HG03354 (cell line): ENCODE measurements around the gene IFT122.
"Not testable (repeated sequence)": the region's sequence is repeated elsewhere in the genome, so short reads cannot be mapped to it uniquely, and the experiment has no call there.

Source experiments
- ATAC-seq: cut with Tn5 transposase; IDR thresholded peaks from one replicate; pipeline ENCODE4 v1.9.1; 2021; ENCODE audit warnings: mild to moderate bottlenecking; ENCODE audit not compliant: unreplicated experiment, poor library complexity, severe bottlenecking

The IFT122 gene

DNA sequence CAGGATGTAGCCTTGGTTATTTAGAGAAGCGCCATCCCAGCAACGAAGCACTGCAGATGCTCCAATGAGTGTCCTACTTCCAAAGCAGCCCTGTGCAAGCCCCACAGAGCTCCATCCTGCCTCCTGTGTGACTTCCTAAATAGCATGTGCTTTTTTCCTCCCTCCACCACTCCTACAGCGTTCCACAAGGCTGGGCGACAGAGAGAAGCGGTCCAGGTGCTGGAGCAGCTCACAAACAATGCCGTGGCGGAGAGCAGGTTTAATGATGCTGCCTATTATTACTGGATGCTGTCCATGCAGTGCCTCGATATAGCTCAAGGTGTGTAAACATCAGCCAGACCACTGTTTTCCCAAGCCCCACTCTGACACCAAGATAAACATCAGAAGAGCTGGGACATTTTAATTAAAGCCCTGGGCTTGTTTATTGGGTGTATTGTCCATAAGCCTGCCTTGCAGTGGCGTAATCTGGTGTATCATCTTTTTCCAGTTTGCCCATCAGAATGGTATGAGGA, 66.3 kb downstream of the IFT122 start:
- ATAC-seq, result no peak

DNA sequence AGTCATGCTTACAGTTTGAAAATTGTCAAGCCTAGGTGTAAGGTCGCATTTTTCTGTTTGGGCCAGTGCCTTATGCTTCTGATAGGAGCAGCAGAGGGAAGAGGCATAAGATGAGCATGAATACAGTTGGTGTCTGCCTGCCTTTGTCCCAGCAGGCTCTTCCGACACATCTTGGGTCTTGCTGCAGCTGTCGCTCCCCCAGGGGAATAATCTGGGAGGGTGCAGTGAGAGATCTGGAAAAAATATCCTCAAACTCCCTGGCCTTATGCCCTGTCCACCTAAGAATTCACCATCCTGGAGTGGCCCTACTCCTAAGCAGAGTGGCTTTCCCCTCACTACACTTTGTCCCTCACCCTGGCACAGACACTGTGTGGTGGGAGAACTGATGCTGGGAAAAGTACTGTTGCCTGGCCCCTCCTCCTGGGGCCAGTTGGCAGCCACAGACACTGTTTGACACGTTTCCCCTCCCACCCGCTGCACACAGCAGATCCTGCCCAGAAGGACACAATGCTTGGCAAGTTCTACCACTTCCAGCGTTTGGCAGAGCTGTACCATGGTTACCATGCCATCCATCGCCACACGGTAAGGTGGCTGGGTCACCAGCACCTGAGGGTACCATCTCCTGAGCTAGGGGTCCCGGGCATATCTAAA, 67.3 kb downstream of the IFT122 start:
- ATAC-seq, result no peak

DNA sequence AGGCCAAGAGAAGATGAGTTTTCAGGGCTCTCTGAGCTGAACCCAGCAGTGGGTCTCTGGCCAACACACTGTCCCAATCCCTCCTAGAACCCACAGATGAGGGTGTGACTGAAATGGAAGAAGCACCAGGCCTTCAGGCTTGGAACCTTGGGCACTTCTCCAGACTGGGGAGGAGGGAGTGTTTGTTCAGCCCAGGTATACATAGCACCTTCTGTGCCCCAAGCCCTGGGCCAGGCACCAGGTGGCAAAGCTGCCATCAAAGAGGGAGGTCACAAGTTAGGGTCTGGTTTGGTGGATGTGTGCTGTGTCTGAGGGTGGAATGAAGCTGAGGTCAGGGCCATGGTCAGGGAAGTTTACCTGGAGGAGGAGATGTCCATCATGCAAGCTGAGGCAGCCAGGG, 72.6 kb downstream of the IFT122 start:
- no peak for ATAC-seq

DNA sequence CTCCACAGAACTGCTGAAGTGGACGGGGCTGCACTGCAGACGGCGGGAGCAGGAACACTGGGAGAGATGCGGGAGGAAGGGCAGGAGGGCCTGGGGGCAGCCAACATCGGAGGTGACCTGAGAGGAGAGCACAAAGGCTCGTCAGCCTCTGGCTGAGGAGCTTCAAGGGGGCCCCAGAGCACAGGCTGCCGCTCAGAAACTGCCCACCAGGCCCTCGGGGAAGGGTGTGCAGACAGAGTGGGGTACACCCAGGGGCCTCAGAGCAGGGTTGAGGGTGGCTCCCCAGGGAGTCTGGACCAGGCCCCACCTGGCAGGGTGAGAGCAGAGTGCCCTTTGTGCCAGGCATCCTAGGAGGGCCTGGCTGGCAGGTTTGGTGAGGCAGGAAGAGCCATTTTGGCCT, 73.7 kb downstream of the IFT122 start:
- no peak for ATAC-seq

DNA sequence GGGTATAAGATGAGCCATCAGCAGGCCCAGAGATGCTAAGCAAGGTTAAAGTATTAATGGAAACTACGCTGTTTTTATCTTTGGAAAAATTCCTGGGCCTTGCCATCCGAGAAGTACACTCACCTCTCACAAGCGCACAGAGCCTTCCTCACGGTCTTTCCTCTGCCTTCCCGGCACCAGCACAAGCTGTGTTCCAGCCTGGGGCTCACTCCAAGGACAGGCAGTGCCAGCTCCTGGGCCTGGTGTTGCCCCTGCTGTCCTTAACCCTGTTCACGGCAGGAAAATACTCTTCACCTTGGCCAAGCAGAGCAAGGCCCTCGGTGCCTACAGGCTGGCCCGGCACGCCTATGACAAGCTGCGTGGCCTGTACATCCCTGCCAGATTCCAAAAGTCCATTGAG, 74.1 kb downstream of the IFT122 start:
- no peak for ATAC-seq

DNA sequence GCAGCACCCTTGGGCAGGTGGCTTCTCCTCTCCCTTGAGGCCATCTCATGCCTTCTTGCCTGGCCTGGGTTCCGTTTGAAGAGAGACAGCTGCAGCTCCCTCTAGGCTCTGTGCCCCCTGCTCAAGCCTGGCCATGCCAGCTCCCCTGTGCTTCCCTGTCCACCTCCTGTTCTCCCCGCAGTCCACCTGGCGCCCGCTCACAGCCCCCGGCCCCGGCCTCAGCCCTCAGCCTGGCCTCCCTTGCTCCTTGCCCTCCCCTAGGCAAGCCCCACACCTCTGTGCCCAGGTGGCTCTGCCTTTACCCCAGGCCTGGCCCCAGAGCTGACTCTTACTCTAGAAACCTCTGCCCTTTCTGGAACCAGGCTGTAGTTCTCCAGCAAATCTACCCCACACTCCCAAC, 74.5 kb downstream of the IFT122 start:
- no peak for ATAC-seq

DNA sequence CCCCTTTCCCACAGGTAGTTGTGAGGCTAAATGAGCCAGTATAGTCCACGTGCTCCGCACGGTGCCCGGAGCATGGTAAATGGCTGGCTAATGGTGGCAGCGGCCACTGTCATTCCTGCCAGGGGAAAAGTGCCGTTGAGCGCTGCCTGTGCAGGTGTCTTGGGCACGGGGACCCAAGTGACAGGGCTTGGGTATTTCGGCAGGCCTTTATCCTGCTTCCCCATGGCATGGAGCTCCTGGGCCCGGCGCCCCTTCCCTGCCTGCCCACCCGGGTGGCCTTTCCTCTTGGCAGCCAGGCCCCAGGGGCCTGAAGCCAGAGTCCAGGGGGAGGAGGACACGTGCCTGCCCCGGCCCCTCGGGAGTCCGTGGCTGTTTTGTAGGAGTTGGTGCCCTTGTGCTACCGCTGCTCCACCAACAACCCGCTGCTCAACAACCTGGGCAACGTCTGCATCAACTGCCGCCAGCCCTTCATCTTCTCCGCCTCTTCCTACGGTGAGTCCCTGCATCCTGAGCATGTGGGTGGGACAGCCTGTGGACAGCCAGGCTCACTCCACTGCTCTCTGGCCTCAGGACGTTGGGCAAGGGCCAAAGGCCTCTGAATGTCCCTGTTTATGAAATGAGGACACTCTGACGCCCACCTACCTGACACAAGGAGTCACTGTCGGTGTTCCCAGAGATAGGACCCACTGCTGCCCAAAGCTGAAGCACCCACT, 75.2 kb downstream of the IFT122 start:
- ATAC-seq, result not testable (repeated sequence)

DNA sequence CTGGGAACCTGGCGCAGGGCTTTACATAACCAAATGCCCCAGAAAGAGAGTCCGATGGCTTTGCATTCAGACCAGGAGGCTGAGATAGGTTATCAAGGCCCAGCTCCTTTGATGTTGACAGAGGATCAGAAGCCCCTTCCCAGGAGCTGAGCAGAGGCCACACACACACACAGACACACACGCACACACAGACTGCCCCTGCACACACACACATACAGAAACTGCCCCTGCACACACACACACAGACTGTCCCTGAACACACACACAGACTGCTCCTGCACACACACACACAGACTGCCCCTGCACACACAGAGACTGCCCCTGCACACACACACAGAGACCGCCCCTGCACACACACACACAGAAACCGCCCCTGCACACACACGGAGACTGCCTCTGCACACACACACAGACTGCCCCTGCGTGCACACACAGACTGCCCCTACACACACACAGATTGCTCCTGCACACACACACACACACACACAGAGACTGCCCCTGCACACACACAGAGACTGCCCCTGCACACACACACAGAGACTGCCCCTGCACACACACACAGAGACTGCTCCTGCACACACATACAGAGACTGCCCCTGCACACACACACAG, 75.9 kb downstream of the IFT122 start:
- not testable (repeated sequence) for ATAC-seq

DNA sequence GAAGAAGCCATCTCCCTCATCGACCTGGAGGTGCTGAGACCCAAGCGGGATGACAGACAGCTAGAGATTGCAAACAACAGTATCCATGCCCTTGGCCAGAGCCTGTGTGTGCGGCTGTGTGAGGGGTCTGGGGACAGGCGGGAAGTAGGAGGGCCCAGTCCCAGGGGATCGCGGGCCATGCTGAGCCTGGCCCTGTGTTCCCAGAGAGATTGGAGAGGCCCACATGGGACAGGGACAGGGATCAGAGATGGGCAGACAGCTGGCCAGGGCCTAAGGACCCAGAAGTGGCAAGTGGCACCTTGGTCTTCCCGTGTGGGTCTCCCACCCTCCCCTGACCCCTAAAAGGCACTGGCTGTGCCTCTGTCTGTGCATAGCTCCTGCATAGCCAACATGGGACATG, 77.5 kb downstream of the IFT122 start:
- ATAC-seq, result no peak

DNA sequence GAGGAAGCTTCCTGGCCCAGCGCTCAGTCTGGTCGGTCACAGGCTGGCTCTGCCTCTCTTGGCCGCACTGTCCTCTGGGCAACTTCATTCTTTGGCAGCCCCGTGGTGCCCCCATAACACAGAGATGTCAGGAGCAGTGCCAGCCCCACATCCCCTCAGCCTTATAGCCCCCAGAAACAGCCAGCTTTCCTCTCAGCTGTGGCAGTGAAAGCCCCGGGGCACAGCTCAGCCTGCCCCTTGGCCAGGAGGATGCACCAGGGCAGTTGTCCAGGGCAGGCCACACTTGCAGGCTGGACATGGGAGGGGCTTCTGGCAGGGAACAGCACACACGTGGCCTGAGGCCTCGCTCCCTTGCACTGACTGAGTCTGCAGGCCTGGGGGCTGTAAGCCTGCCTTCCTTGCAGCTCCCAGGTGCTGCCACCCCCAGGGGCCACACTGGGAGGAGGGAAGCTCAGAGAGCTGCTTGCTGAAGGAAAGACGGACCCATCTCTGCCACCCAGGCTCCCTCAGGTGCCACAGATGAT, 78.1 kb downstream of the IFT122 start:
- ATAC-seq, result no peak

DNA sequence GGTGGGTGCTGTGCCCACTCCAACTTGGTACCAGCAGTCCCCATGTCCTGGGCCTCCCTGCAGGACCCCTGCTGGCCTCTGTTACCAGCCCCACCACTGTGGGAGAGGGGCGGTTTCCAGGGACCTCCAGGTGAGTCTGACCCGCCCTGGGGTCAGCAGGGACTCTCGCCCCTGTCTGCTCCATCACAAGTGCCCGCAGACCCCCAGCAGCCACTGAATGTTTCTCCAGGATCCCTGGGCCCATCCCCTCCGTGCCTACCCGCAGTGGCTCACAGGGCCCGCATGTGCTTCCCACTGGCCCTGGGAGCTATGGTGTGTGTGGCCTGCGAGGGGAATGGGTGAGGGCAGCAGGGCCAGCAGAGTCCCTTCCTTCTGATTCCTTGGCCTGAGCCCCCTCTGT, 78.6 kb downstream of the IFT122 start:
- ATAC-seq, result no peak

DNA sequence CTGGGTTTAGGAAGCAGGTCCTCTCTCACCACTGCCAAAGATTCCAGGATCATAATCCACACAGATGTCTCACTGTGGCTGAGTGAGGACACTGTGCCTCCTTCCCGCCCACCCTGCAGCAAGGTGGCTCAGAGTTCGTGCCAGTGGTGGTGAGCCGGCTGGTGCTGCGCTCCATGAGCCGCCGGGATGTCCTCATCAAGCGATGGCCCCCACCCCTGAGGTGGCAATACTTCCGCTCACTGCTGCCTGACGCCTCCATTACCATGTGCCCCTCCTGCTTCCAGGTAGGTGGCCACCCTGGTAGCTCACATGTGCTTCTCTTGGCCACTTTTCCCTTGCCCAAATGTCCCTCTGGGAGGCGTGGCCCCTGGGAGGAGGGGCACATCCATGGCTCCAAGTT, 79.4 kb downstream of the IFT122 start:
- no peak for ATAC-seq

DNA sequence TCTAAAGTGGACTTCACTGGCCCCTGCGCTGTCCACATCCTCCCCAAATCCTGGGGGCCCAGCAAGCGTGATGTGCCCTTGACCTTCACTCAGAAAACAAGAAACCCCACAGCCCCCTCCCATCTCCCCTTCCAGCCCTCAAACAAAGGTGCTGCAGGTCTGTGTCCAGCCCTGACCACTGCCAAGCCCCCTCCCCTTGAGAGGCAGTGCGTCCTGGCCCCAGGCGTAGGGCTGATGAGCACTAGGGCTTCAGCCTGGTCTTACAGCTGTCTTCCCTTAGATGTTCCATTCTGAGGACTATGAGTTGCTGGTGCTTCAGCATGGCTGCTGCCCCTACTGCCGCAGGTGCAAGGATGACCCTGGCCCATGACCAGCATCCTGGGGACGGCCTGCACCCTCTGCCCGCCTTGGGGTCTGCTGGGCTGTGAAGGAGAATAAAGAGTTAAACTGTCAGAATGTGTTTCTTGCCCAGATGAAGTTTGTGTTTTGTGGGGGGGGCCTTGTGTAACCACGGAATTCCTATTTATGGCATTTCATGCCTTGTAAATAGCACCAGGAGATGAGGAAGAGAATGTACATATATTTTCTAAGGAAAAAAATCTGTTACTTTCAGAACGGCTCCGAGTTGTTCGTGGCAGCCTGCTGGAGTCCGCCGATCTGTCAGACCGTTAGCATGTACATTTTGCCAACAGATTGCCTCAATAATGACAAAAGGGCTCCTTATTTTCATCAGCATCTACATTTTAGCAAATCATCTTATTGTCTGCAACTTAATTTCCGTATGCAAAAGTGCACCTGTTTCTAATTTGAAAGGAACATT, 80.1 kb downstream of the IFT122 start:
- no peak for ATAC-seq

DNA sequence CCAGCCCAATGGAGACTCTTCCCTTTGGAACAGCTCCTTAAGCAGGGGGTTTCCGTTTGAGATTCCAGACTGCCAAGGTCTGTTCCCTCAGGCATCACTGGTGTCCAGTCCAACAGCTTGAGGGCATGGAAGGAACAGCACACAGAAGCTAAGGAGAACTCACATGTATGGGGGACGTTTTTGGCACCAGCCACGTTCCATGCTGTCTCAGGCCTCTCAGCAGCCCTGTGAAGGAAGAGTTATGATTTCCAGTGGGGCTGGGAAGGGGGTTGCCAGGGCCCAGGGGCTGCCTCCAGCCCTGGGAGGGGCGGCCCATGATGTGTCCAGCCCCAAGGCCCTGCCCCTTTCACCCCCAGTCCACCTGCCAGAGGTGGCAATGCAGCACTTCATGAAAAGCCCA, 80.9 kb downstream of the IFT122 start:
- ATAC-seq, result no peak

DNA sequence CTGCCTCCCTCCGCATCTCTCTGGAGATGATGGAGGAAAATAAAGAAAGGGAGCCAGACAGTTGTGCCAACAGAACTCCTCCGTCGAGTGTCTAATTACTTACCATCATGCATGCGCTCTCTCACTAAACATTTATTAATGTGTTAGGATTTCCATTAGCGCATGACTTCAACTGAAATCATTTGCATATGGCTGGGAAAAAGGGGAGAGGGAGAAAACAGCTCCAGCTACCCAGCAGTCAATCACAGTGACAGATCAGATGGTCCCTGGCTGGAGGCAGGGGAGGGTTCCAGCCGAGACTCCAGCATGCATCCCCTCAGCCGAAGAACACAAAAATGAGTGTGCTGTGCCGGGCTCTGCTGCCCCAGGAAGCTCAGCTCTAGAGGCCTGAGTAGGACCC, 81.6 kb downstream of the IFT122 start:
- no peak for ATAC-seq

DNA sequence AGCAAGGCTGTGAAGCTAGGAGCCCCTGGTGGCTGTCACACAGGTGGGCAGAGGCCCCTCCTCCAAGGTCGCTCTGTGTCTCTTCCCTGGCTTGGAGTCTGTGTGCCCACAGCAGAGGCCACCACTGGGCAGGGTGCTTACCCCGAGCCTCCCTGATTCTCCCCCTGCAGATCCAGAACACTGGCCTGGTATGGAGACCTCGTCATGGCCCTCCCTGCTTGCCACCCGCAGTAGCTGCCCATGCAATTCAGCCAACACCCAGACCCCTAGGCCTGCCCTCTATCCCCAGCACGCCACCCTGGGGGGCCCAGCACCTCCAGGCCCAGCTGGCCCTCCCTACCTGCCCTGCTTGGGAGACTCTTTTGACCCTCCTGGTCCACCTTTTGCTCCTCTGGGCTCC, 82.9 kb downstream of the IFT122 start:
- ATAC-seq, result no peak

DNA sequence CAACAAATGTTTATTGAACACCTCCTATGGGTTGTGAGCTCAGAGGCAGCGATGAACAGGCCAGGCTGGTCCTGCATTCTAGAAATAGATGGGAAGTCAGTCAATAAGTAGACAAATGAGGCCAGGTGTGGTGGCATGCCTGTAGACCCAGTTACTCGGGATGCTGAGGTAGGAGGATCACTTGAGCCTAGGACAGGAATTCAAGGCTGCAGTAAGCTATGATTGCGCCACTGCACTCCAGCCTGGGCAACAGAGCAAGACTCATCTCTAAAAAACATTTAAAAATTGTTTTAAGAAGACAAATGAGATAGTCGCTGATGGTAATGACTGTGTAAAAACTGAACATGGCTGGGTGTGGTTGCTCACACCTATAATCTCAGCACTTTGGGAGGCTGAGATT, 84.1 kb downstream of the IFT122 start:
- ATAC-seq, result no peak

DNA sequence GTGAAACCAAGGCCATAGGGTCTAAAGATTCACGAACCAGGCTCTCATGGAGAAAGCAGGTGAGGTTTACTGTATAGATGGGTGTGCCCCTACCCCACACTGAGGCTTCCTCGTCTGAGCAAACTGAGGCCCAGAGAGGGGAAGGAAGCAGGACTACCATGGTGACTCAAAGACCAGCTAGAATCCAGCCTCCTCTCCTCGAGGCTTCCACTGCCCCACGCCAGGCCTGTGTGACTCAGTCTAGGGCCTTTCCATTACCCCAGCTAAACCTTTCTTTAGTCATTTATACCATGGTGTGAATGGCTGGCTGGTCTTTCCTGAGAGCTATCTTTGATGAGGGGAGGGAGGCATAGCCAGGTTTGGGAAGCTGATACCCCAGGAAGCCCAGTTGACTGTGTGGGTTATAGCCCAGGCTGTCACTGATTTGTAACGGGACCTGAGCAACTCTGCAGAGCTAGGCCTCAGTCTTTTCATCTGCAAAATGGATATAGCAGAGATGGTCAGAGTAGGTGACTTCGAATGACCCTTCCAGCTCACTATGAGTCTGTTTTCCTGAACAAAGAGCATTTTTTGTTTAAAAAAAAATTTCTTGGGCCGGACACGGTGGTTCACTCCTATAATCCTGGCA, 85.4 kb downstream of the IFT122 start:
- no peak for ATAC-seq

DNA sequence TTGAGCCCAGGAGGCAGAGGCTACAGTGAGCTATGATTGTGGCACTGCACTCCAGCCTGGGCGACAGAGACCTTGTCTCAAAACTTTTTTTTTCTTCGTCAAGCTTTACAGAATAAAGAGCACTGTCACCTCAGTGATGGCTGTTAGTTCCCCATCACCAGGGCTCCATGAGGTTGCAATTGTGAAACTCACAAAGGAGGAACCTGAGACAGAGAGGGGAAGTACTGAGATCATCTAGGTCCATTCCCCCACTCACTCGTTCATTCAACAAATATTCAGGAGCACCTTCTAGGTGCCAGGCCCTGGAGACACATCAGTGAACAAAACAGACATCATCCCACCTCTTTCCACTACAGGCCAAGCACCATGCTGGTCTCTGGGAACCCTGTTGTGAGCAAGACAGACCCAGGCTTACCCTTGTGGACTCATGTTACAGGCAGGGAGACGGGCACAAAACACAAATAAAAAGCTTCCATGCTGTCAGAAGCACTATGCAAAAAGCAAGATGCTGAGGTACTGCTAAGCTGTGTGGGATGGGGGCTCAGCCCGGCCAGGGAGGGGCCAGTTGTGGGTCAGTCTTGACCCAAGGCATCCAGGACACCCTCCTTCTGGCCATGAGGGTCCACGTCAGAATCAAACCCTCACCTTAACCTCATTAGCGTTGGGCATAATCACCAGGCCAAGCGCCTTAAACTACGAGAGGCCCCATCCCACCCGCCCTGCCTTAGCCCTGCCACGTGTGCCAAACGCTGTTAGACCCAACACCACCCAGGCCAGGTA, 86.3 kb downstream of the IFT122 start:
- peak; percentile 91 for ATAC-seq
